H1 (cell line): ENCODE data around the gene GNL2. TPM values are rescaled to one million over a fixed set of nuclear protein-coding genes. Genes with fewer than 3 reads are reported as not detected.

Experiments
- CTCF ChIA-PET: fragments of 300-600 bp; sonication (Branson Sonifier 250); formaldehyde crosslinking; loops from one replicate; lab custom pipeline; 2021; ENCODE audit not compliant: partially characterized antibody; lab: Charles Lee
- POLR2A ChIA-PET: fragments of 300-600 bp; sonication (Branson Sonifier 250); formaldehyde crosslinking; loops from one replicate; lab custom pipeline; 2021; ENCODE audit warnings: inconsistent platforms; ENCODE audit not compliant: partially characterized antibody; lab: Charles Lee
- DNase-seq, 2 experiments: peaks; one replicate each; pipeline versions ENCODE4 v3.0.0 to v3.0.0-alpha.2; 2010 to 2022; ENCODE audit warnings: low spot score in 2 of 2, low read depth in 1 of 2, mixed read lengths in 1 of 2
- FAIRE-seq: peaks from 2 replicates; lab custom pipeline; 2011; peaks lifted over from hg19 to GRCh38; lab: Jason Lieb, UNC
- H2AFZ ChIP-seq: 2 replicates; pipeline ENCODE4 v1.8.1; 2012; ENCODE audit warnings: low read length, inconsistent platforms
- H2AK5ac ChIP-seq: 2 replicates; pipeline ENCODE4 v1.6.1; 2013; ENCODE audit warnings: low read depth, low read length
- H2BK120ac ChIP-seq: replicated peaks from 2 replicates; pipeline ENCODE3; 2013; ENCODE audit warnings: low read depth, low read length, inconsistent platforms
- H2BK12ac ChIP-seq: 2 replicates; pipeline ENCODE4 v1.6.1; 2013; ENCODE audit warnings: low read depth, low read length
- H2BK15ac ChIP-seq: 2 replicates; pipeline ENCODE4 v1.6.1; 2013; ENCODE audit warnings: low read length
- H2BK20ac ChIP-seq: 2 replicates; pipeline ENCODE4 v1.6.1; 2013; ENCODE audit warnings: low read length
- H2BK5ac ChIP-seq: 2 replicates; pipeline ENCODE4 v1.6.1; 2013; ENCODE audit warnings: low read depth, low read length
- H3K14ac ChIP-seq: 2 replicates; pipeline ENCODE4 v1.6.1; 2013; ENCODE audit warnings: inconsistent platforms; ENCODE audit not compliant: insufficient read length
- H3K18ac ChIP-seq: 2 replicates; pipeline ENCODE4 v1.6.1; 2013; ENCODE audit warnings: low read length; ENCODE audit errors: extremely low read depth
- H3K23ac ChIP-seq: 2 replicates; pipeline ENCODE4 v1.6.1; 2013; ENCODE audit warnings: inconsistent platforms; ENCODE audit not compliant: insufficient read length
- H3K23me2 ChIP-seq: 2 replicates; pipeline ENCODE4 v1.6.1; 2013; ENCODE audit warnings: low read depth, low read length
- H3K27ac ChIP-seq: 2 replicates; pipeline ENCODE4 v1.6.1; 2011; ENCODE audit warnings: low read depth, low read length, inconsistent platforms
- H3K27me3 ChIP-seq, 4 experiments: replicated peaks in 1 of 4; 1 replicate in 1 of 4; 2 replicates in 3 of 4; pipeline versions ENCODE4 v1.6.1 to v1.8.1; 2011 to 2013; ENCODE audit warnings: low read length in 3 of 4, mild to moderate bottlenecking in 3 of 4, inconsistent platforms in 2 of 4, mixed read lengths in 2 of 4, moderate library complexity in 1 of 4; ENCODE audit not compliant: control insufficient read depth in 3 of 4, insufficient read depth in 3 of 4; ENCODE audit errors: extremely low read depth in 1 of 4
- H3K36me3 ChIP-seq, 4 experiments: 2 replicates each; pipeline versions ENCODE4 v1.6.1 to v1.8.1; 2011 to 2013; ENCODE audit warnings: mild to moderate bottlenecking in 4 of 4, low read length in 3 of 4, moderate library complexity in 2 of 4, control low read depth in 1 of 4, inconsistent platforms in 1 of 4; ENCODE audit not compliant: insufficient read depth in 4 of 4, control insufficient read depth in 2 of 4
- H3K4ac ChIP-seq: replicated peaks from 2 replicates; pipeline ENCODE3; 2013; ENCODE audit warnings: low read length, low read depth, mixed read lengths, inconsistent platforms; ENCODE audit not compliant: insufficient read length
- H3K4me1 ChIP-seq, 4 experiments: replicated peaks in 1 of 4; 1 replicate in 1 of 4; 2 replicates in 3 of 4; pipeline versions ENCODE4 v1.6.1 to v1.8.1; 2011 to 2013; ENCODE audit warnings: low read length in 3 of 4, inconsistent platforms in 2 of 4, mixed read lengths in 1 of 4; ENCODE audit not compliant: insufficient read depth in 4 of 4, control insufficient read depth in 3 of 4
- H3K4me2 ChIP-seq, 2 experiments: 2 replicates each; pipeline versions ENCODE4 v1.6.1 to v1.8.1; 2011 to 2013; ENCODE audit warnings: low read depth in 2 of 2, low read length in 2 of 2, control low read depth in 1 of 2, inconsistent platforms in 1 of 2, mild to moderate bottlenecking in 1 of 2; ENCODE audit not compliant: insufficient read depth in 1 of 2
- H3K4me3 ChIP-seq, 4 experiments: fragments of 200-600, 300-600 bp in 1 of 4; sonication (generic), shearing (Covaris generic), sonication (Bioruptor Twin) in 1 of 4; 2 replicates each; pipeline versions ENCODE4 v1.5.1 to v1.8.1; 2011 to 2016; ENCODE audit warnings: low read length in 4 of 4, low read depth in 3 of 4, control low read depth in 2 of 4, inconsistent platforms in 2 of 4, mild to moderate bottlenecking in 2 of 4, mixed read lengths in 1 of 4, moderate library complexity in 1 of 4; ENCODE audit not compliant: insufficient read depth in 2 of 4; ENCODE audit errors: extremely low read depth in 1 of 4
- H3K56ac ChIP-seq: replicated peaks from 2 replicates; pipeline ENCODE3; 2013; ENCODE audit warnings: low read depth, mild to moderate bottlenecking, mixed read lengths, low read length, inconsistent platforms; ENCODE audit not compliant: insufficient read length
- H3K79me1 ChIP-seq: 2 replicates; pipeline ENCODE4 v1.6.1; 2013; ENCODE audit warnings: low read depth, low read length, control low read depth
- H3K79me2 ChIP-seq, 2 experiments: 2 replicates each; pipeline versions ENCODE4 v1.6.1 to v1.8.1; 2012 to 2013; ENCODE audit warnings: low read length in 2 of 2, mild to moderate bottlenecking in 2 of 2, inconsistent platforms in 1 of 2; ENCODE audit not compliant: insufficient read depth in 2 of 2, control insufficient read depth in 1 of 2
- H3K9ac ChIP-seq, 4 experiments: replicated peaks in 1 of 4; 1 replicate in 1 of 4; 2 replicates in 3 of 4; pipeline versions ENCODE4 v1.6.1 to v1.8.1; 2011 to 2013; ENCODE audit warnings: low read depth in 3 of 4, low read length in 3 of 4, control low read depth in 2 of 4, mild to moderate bottlenecking in 2 of 4, moderate library complexity in 2 of 4, inconsistent platforms in 1 of 4; ENCODE audit errors: extremely low read depth in 1 of 4
- H3K9me3 ChIP-seq, 2 experiments: 2 replicates each; pipeline versions ENCODE4 v1.6.1 to v1.8.1; 2012 to 2013; ENCODE audit warnings: mild to moderate bottlenecking in 2 of 2, moderate library complexity in 2 of 2, control low read depth in 1 of 2, inconsistent platforms in 1 of 2, low read depth in 1 of 2, low read length in 1 of 2, mixed read lengths in 1 of 2; ENCODE audit not compliant: insufficient read depth in 2 of 2
- H4K20me1 ChIP-seq, 2 experiments: replicated peaks in 1 of 2; 2 replicates each; pipeline versions ENCODE3 to v1.8.1; 2011 to 2013; ENCODE audit warnings: inconsistent platforms in 2 of 2, low read length in 2 of 2, mild to moderate bottlenecking in 1 of 2; ENCODE audit not compliant: insufficient read depth in 2 of 2, control insufficient read depth in 1 of 2
- H4K5ac ChIP-seq: 2 replicates; pipeline ENCODE4 v1.6.1; 2013; ENCODE audit warnings: low read length, low read depth, mixed read lengths, inconsistent platforms; ENCODE audit not compliant: insufficient read length
- H4K8ac ChIP-seq: 2 replicates; pipeline ENCODE4 v1.8.0; 2013; ENCODE audit warnings: mild to moderate bottlenecking, moderate library complexity, low read length, inconsistent platforms; ENCODE audit not compliant: insufficient read depth; ENCODE audit errors: extremely low read depth
- H4K91ac ChIP-seq: replicated peaks from 2 replicates; pipeline ENCODE3; 2013; ENCODE audit warnings: low read length, mixed read lengths, inconsistent platforms; ENCODE audit not compliant: insufficient read length
- CBX8 ChIP-seq: fragments of 300-800, 300-1000 bp; sonication (generic); IDR thresholded peaks from 2 replicates; pipeline ENCODE4 v1.7.1; 2016; ENCODE audit warnings: low read depth, low read length, borderline replicate concordance
- CHD1 ChIP-seq: IDR thresholded peaks from 2 replicates; pipeline ENCODE4 v1.6.1; 2012; ENCODE audit warnings: low read depth, low read length, improper control_type of control experiment
- CREB1 ChIP-seq: IDR thresholded peaks from 2 replicates; pipeline ENCODE4 v1.6.1; 2012; ENCODE audit warnings: inconsistent platforms
- CTCF ChIP-seq, 3 experiments: IDR thresholded peaks; 1 replicate in 2 of 3; 2 replicates in 1 of 3; pipeline versions ENCODE4 v1.5.1 to v1.6.1; 2011; ENCODE audit warnings: low read length in 3 of 3, mild to moderate bottlenecking in 3 of 3, inconsistent platforms in 2 of 3, low read depth in 1 of 3, moderate library complexity in 1 of 3; ENCODE audit not compliant: insufficient read depth in 1 of 3; ENCODE audit errors: control extremely low read depth in 1 of 3
- HDAC2 ChIP-seq, 2 experiments: fragments of 300-600 bp in 1 of 2; sonication (generic) in 1 of 2; IDR thresholded peaks; 2 replicates each; pipeline ENCODE4 v1.6.1; 2011 to 2012; ENCODE audit warnings: low read depth in 2 of 2, low read length in 2 of 2, mild to moderate bottlenecking in 2 of 2, moderate library complexity in 2 of 2, borderline replicate concordance in 1 of 2, inconsistent platforms in 1 of 2
- HDAC6 ChIP-seq: IDR thresholded peaks from one replicate; pipeline ENCODE4 v1.7.1; 2012; ENCODE audit warnings: low read depth, mild to moderate bottlenecking, inconsistent platforms, low read length, moderate library complexity
- PHF8 ChIP-seq: fragments of 200-600 bp; sonication (generic); conservative IDR thresholded peaks from 2 replicates; pipeline ENCODE4 v1.7.1; 2012; ENCODE audit warnings: low read depth, mild to moderate bottlenecking, inconsistent platforms, low read length, moderate library complexity
- SIRT6 ChIP-seq: IDR thresholded peaks from one replicate; pipeline ENCODE4 v1.7.1; 2012; ENCODE audit warnings: low read length, inconsistent platforms
- SP2 ChIP-seq: IDR thresholded peaks from 2 replicates; pipeline ENCODE4 v1.6.1; 2012; ENCODE audit warnings: mild to moderate bottlenecking, low read length, inconsistent platforms
- YY1 ChIP-seq: IDR thresholded peaks from 2 replicates; pipeline ENCODE4 v1.6.1; 2011; ENCODE audit warnings: low read depth, mild to moderate bottlenecking, low read length
- WGBS, 2 experiments: shearing (Covaris generic) in 1 of 2; methylation state at CpG; one replicate each; pipeline versions ENCODE4 v1.1.6 to v1.1.7; 2013 to 2015; ENCODE audit warnings: low lambda C conversion rate in 2 of 2, mixed read lengths in 2 of 2, inconsistent platforms in 1 of 2, low coverage in 1 of 2, missing lambda C conversion rate in 1 of 2; ENCODE audit not compliant: insufficient replicate concordance in 2 of 2, insufficient coverage in 1 of 2, insufficient read length in 1 of 2; ENCODE audit errors: extremely low coverage in 1 of 2, missing lambda C conversion rate in 1 of 2; 5-methylcytosine and 5-hydroxymethylcytosine counted together
- polyA plus RNA-seq, 7 experiments: library from polyadenylated mRNA; depleted of rRNA in 3 of 7; stranded (reverse) in 5 of 7; unstranded in 2 of 7; fragments of >200 nt in 5 of 7; fragments of 200-250 nt in 2 of 7; gene quantifications; 1 replicate in 5 of 7; 2 replicates in 1 of 7; 4 replicates in 1 of 7; pipeline versions ENCODE4 v1.2.1 to v1.2.3, GENCODE V29; 2011 to 2013; ENCODE audit warnings: missing spikeins in 2 of 7, mixed read lengths in 2 of 7
- total RNA-seq: library from RNA; stranded (reverse); fragmentation: NEBNext Ultra II Directional; extraction: Animal tissue kit (Norgen Biotek cat#: 25700); gene quantifications from 2 replicates; pipeline ENCODE4 v1.2.1, GENCODE V29; 2021

Gene GNL2
- total and polyA plus RNA-seq, 2 of the 8 experiments (the other 6 are each of a cell fraction or from before 2014, with no cell fraction given), result 22.2 to 88.3 TPM

- Histone ChIP-seq H4K91ac (no peak overlapping the region), H3K56ac (no peak overlapping the region), H3K9me3 (no peaks in the 10 kb centered on the region), H3K4me1 (no peaks in the 10 kb centered on the region), H3K23ac (no peak overlapping the region), H2AFZ (no peak overlapping the region), H2BK120ac (no peak overlapping the region), H3K14ac (no peak overlapping the region), H3K4me2 (no peak overlapping the region), H3K9ac (no peak overlapping the region), H3K4ac (no peak overlapping the region), H3K27ac (no peak overlapping the region), H2BK20ac (no peak overlapping the region), H4K5ac (no peak overlapping the region), H4K8ac (no peak overlapping the region), H3K79me1 (no peaks in the 10 kb centered on the region), H2BK5ac (no peak overlapping the region), H4K20me1 (peaks cover under 1 to 4% of the 10 kb centered on the region in 2 experiments), H3K23me2 (no peaks in the 10 kb centered on the region), H2BK15ac (no peak overlapping the region), H3K4me3 (no peak overlapping the region), H3K27me3 (no peaks in the 10 kb centered on the region), H3K36me3 (peaks cover 44 to 95% (median 81%) of the 10 kb centered on the region in 4 experiments), H3K79me2 (no peaks in the 10 kb centered on the region), H3K18ac (no peak overlapping the region), H2BK12ac (no peak overlapping the region), H2AK5ac (no peak overlapping the region)
- CTCF ChIA-PET, result no interaction called here
- POLR2A ChIA-PET, result interaction anchor here (0.6 kb wide), 1 partner anchor 55 kb away, joined by 4 read pairs; no protein-coding TSS in a partner anchor
- FAIRE-seq (no peak), DNase-seq (no peak)
- WGBS, 2 experiments, result 93% methylated on average over 3 of the region's 3 CpGs; no CpG with 5 or more reads in 1 of the 2 experiments
- TF ChIP-seq SP2 (no peak), YY1 (no peak), CBX8 (no peak), HDAC6 (no peak), CHD1 (no peak), SIRT6 (no peak), CTCF (IDR thresholded peaks at IDR 0.05; ENCODE audit: control extremely low read depth in 1 of 3, insufficient read depth in 1 of 3, low read depth in 1 of 3, low read length in 3 of 3) (no peak), PHF8 (no peak), CREB1 (no peak), HDAC2 (IDR thresholded peaks at IDR 0.05; ENCODE audit: borderline replicate concordance in 1 of 2, low read depth in 2 of 2, low read length in 2 of 2) (no peak)
Observed at GRCh38 chr1:37570528-37571334, 25.0 kb downstream of the GNL2 start.
